ENCODE data around the gene SLC13A1. TPM values are rescaled to one million over a fixed set of nuclear protein-coding genes. Genes with fewer than 3 reads are reported as not detected.

The SLC13A1 gene
- total RNA-seq, 1 donor from 2014 or later, result not detected

GRCh38 chr7:123067814-123068213, 132.0 kb downstream of the SLC13A1 start:
- no peak for DNase-seq (ENCODE audit: low spot score)
- Mint-ChIP-seq H3K36me3 (ENCODE audit: low read depth, unreplicated experiment) (no peaks in the 10 kb centered on the region), H3K4me3 (ENCODE audit: unreplicated experiment) (no peak overlapping the region), H3K4me1 (ENCODE audit: unreplicated experiment) (no peaks in the 10 kb centered on the region), H3K27ac (ENCODE audit: unreplicated experiment) (no peak overlapping the region), H3K27me3 (ENCODE audit: unreplicated experiment) (no peaks in the 10 kb centered on the region), H3K9me3 (ENCODE audit: unreplicated experiment) (no peaks in the 10 kb centered on the region)
- TF ChIP-seq CTCF (IDR thresholded peaks at IDR 0.05; ENCODE audit: unreplicated experiment), result no peak

Other genes starting within 250 kb of the SLC13A1 start
- not detected for gene TAS2R16, start 204.3 kb downstream of the SLC13A1 start, total RNA-seq (ENCODE audit: unreplicated experiment)

All from endothelial cell (in vitro differentiated cells).